HepG2 (cell line): Measurements from ENCODE around the gene DLX1. TPM values are rescaled to one million over a fixed set of nuclear protein-coding genes. Genes with fewer than 3 reads are reported as not detected.

Experiments used
- ATAC-seq: fragments of 200-7000 bp; cut with Tn5 transposase; 3 replicates; pipeline ENCODE4 v1.9.1; 2020; ENCODE audit warnings: mild to moderate bottlenecking, moderate library complexity
- BruUV-seq: library from RNA; stranded (reverse); fragments of 400-500 nt; replicated peaks from 2 replicates; lab custom pipeline; 2021; lab: Mats Ljungman, UMichigan
- CTCF ChIA-PET: fragments of 300-600 bp; formaldehyde crosslinking; extraction: SDS; loops from one replicate; lab custom pipeline; 2021; ENCODE audit warnings: low total read pairs, inconsistent platforms, low intra/inter-chr PET ratio; lab: Yijun Ruan, JAX
- POLR2A ChIA-PET: fragments of 350-600 bp; sonication (Branson Sonifier 250); formaldehyde crosslinking; loops from one replicate; lab custom pipeline; 2020; ENCODE audit warnings: antibody characterized with exemption, inconsistent platforms; lab: Yijun Ruan, JAX
- DNase-seq: peaks from one replicate; pipeline ENCODE4 v3.0.0-alpha.2; 2015; ENCODE audit warnings: low spot score
- FAIRE-seq: peaks from 3 replicates; lab custom pipeline; 2011; peaks lifted over from hg19 to GRCh38; lab: Jason Lieb, UNC
- H2AFZ ChIP-seq: one replicate; pipeline ENCODE4 v1.6.1; 2011; ENCODE audit warnings: low read length, inconsistent platforms
- H3K27ac ChIP-seq: fragments of 300-600 bp; 3 replicates; pipeline ENCODE4 v1.8.0; 2011; ENCODE audit warnings: mixed run types, mild to moderate bottlenecking, mixed read lengths, low read length, inconsistent platforms; ENCODE audit not compliant: insufficient read depth; ENCODE audit errors: extremely low read length
- H3K27me3 ChIP-seq, 2 experiments: fragments of 200-600 bp in 1 of 2; 2 replicates in 1 of 2; 3 replicates in 1 of 2; pipeline versions ENCODE4 v1.6.0 to v1.8.0; 2011; ENCODE audit warnings: low read length in 2 of 2, mild to moderate bottlenecking in 2 of 2, moderate library complexity in 2 of 2, inconsistent platforms in 1 of 2; ENCODE audit not compliant: insufficient read depth in 2 of 2, control insufficient read depth in 1 of 2
- H3K36me3 ChIP-seq, 2 experiments: fragments of 200-600 bp in 1 of 2; replicated peaks in 1 of 2; 2 replicates in 1 of 2; 3 replicates in 1 of 2; pipeline versions ENCODE4 v1.5.1 to v1.8.0; 2011; ENCODE audit warnings: low read length in 2 of 2, inconsistent platforms in 1 of 2; ENCODE audit not compliant: insufficient read depth in 2 of 2, control insufficient read depth in 1 of 2
- H3K4me1 ChIP-seq: 2 replicates; pipeline ENCODE4 v1.5.1; 2012; ENCODE audit warnings: low read length, inconsistent platforms; ENCODE audit not compliant: insufficient read depth
- H3K4me2 ChIP-seq: 2 replicates; pipeline ENCODE4 v1.6.0; 2011; ENCODE audit warnings: low read depth, low read length, inconsistent platforms
- H3K4me3 ChIP-seq, 3 experiments: fragments of 200-600 bp in 1 of 3; sonication (generic), shearing (Covaris generic) in 1 of 3; replicated peaks in 1 of 3; 2 replicates each; pipeline ENCODE4 v1.5.1; 2011 to 2016; ENCODE audit warnings: low read length in 3 of 3, inconsistent platforms in 2 of 3, low read depth in 2 of 3, mild to moderate bottlenecking in 2 of 3, control low read depth in 1 of 3, mixed read lengths in 1 of 3; ENCODE audit not compliant: insufficient read depth in 1 of 3
- H3K79me2 ChIP-seq: one replicate; pipeline ENCODE4 v1.6.1; 2011; ENCODE audit warnings: low read length, inconsistent platforms; ENCODE audit not compliant: insufficient read depth
- H3K9ac ChIP-seq: 2 replicates; pipeline ENCODE4 v1.6.0; 2011; ENCODE audit warnings: mild to moderate bottlenecking, low read depth, low read length, inconsistent platforms; ENCODE audit not compliant: insufficient read depth
- H3K9me3 ChIP-seq: 2 replicates; pipeline ENCODE4 v1.5.1; 2012; ENCODE audit warnings: mild to moderate bottlenecking, low read length
- H4K20me1 ChIP-seq: 2 replicates; pipeline ENCODE4 v1.6.0; 2011; ENCODE audit warnings: inconsistent platforms, mild to moderate bottlenecking, low read length, moderate library complexity; ENCODE audit not compliant: insufficient read depth
- CBX2 ChIP-seq, 2 experiments: fragments of 200-600 bp in 1 of 2; sonication (generic); formaldehyde crosslinking in 1 of 2; IDR thresholded peaks; 2 replicates each; pipeline versions ENCODE4 v1.7.0 to v1.8.1; 2018 to 2022; ENCODE audit warnings: low read depth in 2 of 2, low read length in 1 of 2, mild to moderate bottlenecking in 1 of 2, missing genetic modification reagents in 1 of 2
- CTCF ChIP-seq: sonication (generic); formaldehyde crosslinking; IDR thresholded peaks from 2 replicates; pipeline ENCODE4 v1.5.0; 2020; ENCODE audit warnings: mild to moderate bottlenecking, missing genetic modification reagents, moderate library complexity
- EZH2 ChIP-seq: conservative IDR thresholded peaks from 2 replicates; pipeline ENCODE4 v1.6.1; 2012; ENCODE audit warnings: mild to moderate bottlenecking, low read depth, low read length, moderate library complexity
- GTF2F1 ChIP-seq: fragments of 150-350 bp; IDR thresholded peaks from 2 replicates; pipeline ENCODE4 v1.6.1; 2014; ENCODE audit warnings: low read length
- ZNF670 ChIP-seq: sonication (generic); formaldehyde crosslinking; IDR thresholded peaks from 2 replicates; pipeline ENCODE4 v1.8.0; 2022; ENCODE audit warnings: mild to moderate bottlenecking, missing genetic modification reagents, borderline replicate concordance
- whole genome bisulfite sequencing: methylation state at CpG from one replicate; pipeline ENCODE4 v1.1.6; 2017; ENCODE audit warnings: low lambda C conversion rate; 5-methylcytosine and 5-hydroxymethylcytosine counted together
- in situ Hi-C: cut with HindIII; loops from 2 replicates; pipeline ENCODE4 v1.10.0; 2017; ENCODE audit warnings: low pct_unique_long_range_greater_than_20kb; ENCODE audit not compliant: extremely low pct_ligation_motif_present
- intact Hi-C: fragments of 100-400 bp; cut with micrococcal nuclease; formaldehyde crosslinking; loops from one replicate; pipeline ENCODE4 v1.10.0; 2022; ENCODE audit not compliant: unreplicated experiment
- polyA plus RNA-seq, 8 experiments: library from polyadenylated mRNA; depleted of rRNA in 3 of 8; stranded (reverse) in 7 of 8; unstranded in 1 of 8; fragments of >200 nt; fragmentation: Illumina TruSeq in 4 of 8; extraction: Trizol in 4 of 8; gene quantifications; 2 replicates each; pipeline versions ENCODE4 v1.2.1 to v1.2.3, GENCODE V29; 2011 to 2016; ENCODE audit warnings: low read depth in 4 of 8, missing spikeins in 1 of 8, mixed read lengths in 1 of 8; ENCODE audit not compliant: insufficient read depth in 1 of 8
- total RNA-seq, 5 experiments: library from RNA; depleted of rRNA; stranded (reverse); fragments of >200 nt; fragmentation: Illumina TruSeq; extraction: Trizol; gene quantifications; 2 replicates each; pipeline ENCODE4 v1.2.3, GENCODE V29; 2016; ENCODE audit warnings: low read depth in 1 of 5

DLX1 gene
- total and polyA plus RNA-seq, 2 of the 13 experiments (the other 11 are each of a cell fraction or from before 2014, with no cell fraction given) = 0.18 to 0.86 TPM

GRCh38 chr2:172092716-172093415, 7.6 kb downstream of the DLX1 start:
- Histone ChIP-seq H3K9me3 (no peaks in the 10 kb centered on the region), H3K27ac (no peak overlapping the region), H3K36me3 (no peaks in the 10 kb centered on the region), H3K79me2 (no peaks in the 10 kb centered on the region), H3K4me1 (peaks cover 50% of the 10 kb centered on the region), H3K9ac (no peak overlapping the region), H3K27me3 (peaks cover 26 to 99% of the 10 kb centered on the region in 2 experiments), H3K4me3 (no peak overlapping the region), H3K4me2 (no peak overlapping the region), H4K20me1 (peaks cover 6% of the 10 kb centered on the region; the same call in 1 of the 2 replicates), H2AFZ (no peak overlapping the region)
- FAIRE-seq (no peak), DNase-seq (no peak), ATAC-seq (no peak)
- TF ChIP-seq CTCF (CRISPR knock-in tag) = no peak
- peak; percentile 4; the same call in 1 of the 2 replicates for TF ChIP-seq EZH2
- no TSS peak for BruUV-seq
- intact Hi-C loops = no loop called here
- in situ Hi-C loops = no loop called here
- POLR2A ChIA-PET = no interaction called here
- WGBS = 33% methylated on average over 19 of the region's 19 CpGs
- CTCF ChIA-PET = no interaction called here

DNA sequence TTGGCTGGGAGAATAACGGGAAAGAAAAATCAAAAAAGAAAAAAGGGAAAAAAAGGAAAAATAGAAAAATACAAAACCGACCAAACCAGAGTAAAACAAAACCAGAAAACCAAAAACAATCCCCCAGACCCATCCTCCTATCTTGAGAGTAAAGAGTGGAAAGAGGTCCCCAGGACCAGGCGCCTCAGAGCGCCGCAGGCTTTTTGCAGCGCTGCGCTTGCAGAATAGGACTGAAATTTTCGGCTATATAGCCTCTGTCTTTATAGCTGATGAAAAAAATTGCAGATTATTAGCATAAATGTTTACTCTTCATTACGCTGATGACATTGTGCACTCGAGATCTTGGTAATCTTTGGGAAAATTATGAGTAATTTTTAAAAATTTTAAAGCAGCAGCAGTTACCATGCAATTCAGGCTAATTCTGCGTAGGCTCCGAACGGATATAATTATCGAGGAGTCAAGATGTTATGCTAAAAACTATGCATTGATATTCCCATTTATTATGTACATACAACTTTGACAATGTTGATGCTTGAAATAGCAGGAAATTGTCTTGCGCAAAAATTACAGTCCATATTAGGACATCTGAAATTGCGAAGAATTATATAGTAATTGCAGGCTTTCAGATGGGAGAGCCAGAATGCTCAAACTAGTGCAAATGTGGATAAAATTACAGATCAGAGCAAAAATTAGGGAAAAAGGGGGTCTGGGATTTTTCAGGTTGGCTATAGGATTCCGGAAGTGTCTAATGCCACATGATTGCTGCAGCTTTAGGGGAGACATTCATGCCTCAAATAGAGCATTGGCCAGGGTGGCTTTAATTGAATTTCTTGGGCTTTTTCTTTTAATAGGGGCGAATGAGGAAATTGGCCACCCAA, 8.3 kb downstream of the DLX1 start:
- 53% methylated on average over 18 of the region's 18 CpGs for WGBS
- ATAC-seq (no peak), DNase-seq (no peak), FAIRE-seq (no peak)
- H3K9me3 ChIP-seq = no peaks in the 10 kb centered on the region
- H3K4me3 ChIP-seq = no peak overlapping the region
- in situ Hi-C loops = no loop called here
- H3K27me3 ChIP-seq = peaks cover 27 to 99% of the 10 kb centered on the region in 2 experiments
- no peaks in the 10 kb centered on the region for H3K79me2 ChIP-seq
- ChIA-PET CTCF (no interaction called here), POLR2A (no interaction called here)
- intact Hi-C loops = loop anchor here (1.0 kb wide), 1 partner anchor 8 kb away; the partner anchor contains the start of gene DLX1
- peaks cover 51% of the 10 kb centered on the region for H3K4me1 ChIP-seq
- no peak for TF ChIP-seq GTF2F1
- TF ChIP-seq ZNF670 = no peak
- 0 out of 2 replicates have a peak, but pooled peaks have one; percentile 67 for TF ChIP-seq EZH2
- TF ChIP-seq CBX2 (IDR thresholded peaks at IDR 0.05; ENCODE audit: low read depth, low read length) = peak; percentile 96
- no peak for TF ChIP-seq CBX2 (CRISPR knock-in tag; IDR thresholded peaks at IDR 0.05; ENCODE audit: low read depth)
- H2AFZ ChIP-seq = no peak overlapping the region
- no peak overlapping the region for H3K9ac ChIP-seq
- H4K20me1 ChIP-seq = peaks cover 6% of the 10 kb centered on the region; the same call in 1 of the 2 replicates
- H3K4me2 ChIP-seq = no peak overlapping the region
- no TSS peak for BruUV-seq
- no peak overlapping the region for H3K27ac ChIP-seq
- no peaks in the 10 kb centered on the region for H3K36me3 ChIP-seq
